ENCODE results near the gene PAPLN.

DNA sequence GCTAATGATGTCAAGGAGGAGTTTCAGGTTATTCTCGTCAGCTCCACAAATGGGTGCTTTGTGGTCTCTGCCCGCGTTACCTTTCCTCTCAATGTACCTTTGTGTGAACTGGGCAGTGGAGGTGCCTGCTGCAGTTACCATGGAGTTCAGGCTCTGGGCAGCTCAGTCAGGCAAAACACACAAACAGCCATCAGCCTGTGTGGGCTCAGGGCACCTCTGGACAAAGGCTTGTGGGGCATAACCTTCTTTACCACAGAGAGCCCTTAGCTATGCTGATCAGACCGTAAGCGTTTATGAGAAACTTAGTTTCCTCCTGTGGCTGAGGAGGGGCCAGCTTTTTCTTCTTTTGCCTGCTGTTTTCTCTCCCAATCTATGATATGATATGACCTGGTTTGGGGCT is 16.7 kb upstream of the PAPLN start:
- TF ChIP-seq CTCF (IDR thresholded peaks at IDR 0.05; ENCODE audit: low read length) = no peak
- no peak for TF ChIP-seq EZH2 (IDR thresholded peaks at IDR 0.05; ENCODE audit: borderline replicate concordance, low read length)
